PC-3 (cell line): ENCODE results near the gene ELL2. TPM values are rescaled to one million over a fixed set of nuclear protein-coding genes. Genes with fewer than 3 reads are reported as not detected.

Source experiments
- ATAC-seq: fragments of 200-7000 bp; cut with Tn5 transposase; 2 replicates; pipeline ENCODE4 v1.9.1; 2020; ENCODE audit warnings: mild to moderate bottlenecking, moderate library complexity
- BruUV-seq: library from RNA; stranded (reverse); fragments of 400-500 nt; replicated peaks from 2 replicates; lab custom pipeline; 2021; lab: Mats Ljungman, UMichigan
- CTCF ChIA-PET: fragments of 300-600 bp; sonication (Branson Sonifier 250); formaldehyde crosslinking; loops from one replicate; lab custom pipeline; 2022; ENCODE audit warnings: antibody characterized with exemption; lab: Charles Lee
- POLR2A ChIA-PET: fragments of 300-600 bp; sonication (Branson Sonifier 250); formaldehyde crosslinking; loops from one replicate; lab custom pipeline; 2022; ENCODE audit warnings: antibody characterized with exemption; ENCODE audit not compliant: unreplicated experiment; lab: Charles Lee
- DNase-seq: peaks from one replicate; pipeline ENCODE4 v3.0.0-alpha.2; 2015
- H2AFZ ChIP-seq: fragments of 300-600 bp; sonication (generic); 2 replicates; pipeline ENCODE4 v1.6.0; 2016; ENCODE audit warnings: antibody characterized with exemption, low read length
- H3F3A ChIP-seq: fragments of 300-600 bp; sonication (generic); one replicate; pipeline ENCODE4 v1.6.0; 2017; ENCODE audit warnings: antibody characterized with exemption, low read length, control low read depth, mild to moderate bottlenecking; ENCODE audit not compliant: unreplicated experiment
- H3K27ac ChIP-seq: fragments of 300-600 bp; sonication (generic); 2 replicates; pipeline ENCODE4 v1.5.1; 2016; ENCODE audit warnings: mild to moderate bottlenecking, low read length
- H3K27me3 ChIP-seq: fragments of 300-600 bp; sonication (generic); 2 replicates; pipeline ENCODE4 v1.6.1; 2016; ENCODE audit warnings: low read length, mixed read lengths
- H3K36me3 ChIP-seq: fragments of 300-600 bp; sonication (generic); 2 replicates; pipeline ENCODE4 v1.6.1; 2016; ENCODE audit warnings: low read depth, mixed run types, low read length, mixed read lengths
- H3K4me1 ChIP-seq: fragments of 300-600 bp; sonication (generic); 2 replicates; pipeline ENCODE4 v1.5.1; 2016; ENCODE audit warnings: low read length; ENCODE audit not compliant: insufficient read depth
- H3K4me2 ChIP-seq: fragments of 300-600 bp; sonication (generic); 2 replicates; pipeline ENCODE4 v1.6.0; 2016; ENCODE audit warnings: low read length
- H3K4me3 ChIP-seq: fragments of 300-600 bp; sonication (generic); 2 replicates; pipeline ENCODE4 v1.5.1; 2016; ENCODE audit warnings: mild to moderate bottlenecking, low read length, mixed read lengths
- H3K79me2 ChIP-seq: fragments of 300-600 bp; sonication (generic); 2 replicates; pipeline ENCODE4 v1.6.1; 2017; ENCODE audit warnings: low read length, mixed read lengths
- H3K9ac ChIP-seq: fragments of 300-600 bp; sonication (generic); 2 replicates; pipeline ENCODE4 v1.6.0; 2016; ENCODE audit warnings: mild to moderate bottlenecking, low read length
- H3K9me2 ChIP-seq: fragments of 300-600 bp; sonication (generic); replicated peaks from 2 replicates; pipeline ENCODE4 v1.6.1; 2016; ENCODE audit warnings: mixed run types, low read length, mixed read lengths
- H3K9me3 ChIP-seq: fragments of 300-600 bp; sonication (generic); 2 replicates; pipeline ENCODE4 v1.6.1; 2016; ENCODE audit warnings: low read length, mixed read lengths
- H4K20me1 ChIP-seq: fragments of 300-600 bp; sonication (generic); 2 replicates; pipeline ENCODE4 v1.6.1; 2016; ENCODE audit warnings: low read length, mixed read lengths
- EZH2 ChIP-seq: fragments of 300-600 bp; sonication (generic); IDR thresholded peaks from one replicate; pipeline ENCODE4 v1.6.1; 2017; ENCODE audit warnings: antibody characterized with exemption, mild to moderate bottlenecking, low read length; ENCODE audit not compliant: unreplicated experiment
- EZH2phosphoT487 ChIP-seq: fragments of 300-600 bp; sonication (generic); IDR thresholded peaks from 2 replicates; pipeline ENCODE4 v1.6.1; 2018; ENCODE audit warnings: mild to moderate bottlenecking, antibody characterized with exemption, low read length, borderline replicate concordance
- intact Hi-C: fragments of 100-400 bp; cut with micrococcal nuclease; formaldehyde crosslinking; loops from 2 replicates; pipeline ENCODE4 v1.9.0; 2023
- total RNA-seq: library from RNA; depleted of rRNA; stranded (reverse); fragments of >200 nt; gene quantifications from 2 replicates; pipeline ENCODE4 v1.2.3, GENCODE V29; 2014
- TF ChIP-seq, protein P1 (sequence below): fragments of 300-600 bp; sonication (generic); conservative IDR thresholded peaks from 2 replicates; pipeline ENCODE4 v1.5.1; 2017; ENCODE audit warnings: antibody characterized with exemption, low read depth, mild to moderate bottlenecking, low read length

ELL2 gene
- total RNA-seq, 1 experiment from 2014 or later = 72.2 TPM

DNA sequence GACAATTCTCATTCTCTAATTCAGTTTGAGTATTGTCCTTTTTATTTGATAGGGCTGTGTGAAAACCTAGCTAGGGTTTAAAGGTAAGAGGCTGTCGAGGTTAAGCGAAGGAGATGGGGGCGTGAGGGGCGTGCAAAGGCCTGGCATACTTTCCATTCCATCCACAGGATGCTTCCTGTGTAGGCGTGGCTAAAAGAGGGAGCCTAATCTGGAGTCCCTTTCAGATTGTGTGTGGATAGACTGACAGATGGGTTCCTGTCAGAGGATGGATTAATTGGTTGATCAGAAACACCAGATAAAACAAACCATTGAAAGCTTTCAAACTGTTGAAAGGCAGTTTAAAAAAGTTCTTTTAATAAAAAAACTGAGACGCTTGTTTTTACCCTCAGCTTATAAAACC, 1.1 kb upstream of the ELL2 start:
- H3F3A ChIP-seq = peaks cover 8% of the 10 kb centered on the region
- ChIA-PET POLR2A (no interaction called here), CTCF (no interaction called here)
- peaks cover 33% of the 10 kb centered on the region for H4K20me1 ChIP-seq
- BruUV-seq = no TSS peak
- TF ChIP-seq, protein P1, sequence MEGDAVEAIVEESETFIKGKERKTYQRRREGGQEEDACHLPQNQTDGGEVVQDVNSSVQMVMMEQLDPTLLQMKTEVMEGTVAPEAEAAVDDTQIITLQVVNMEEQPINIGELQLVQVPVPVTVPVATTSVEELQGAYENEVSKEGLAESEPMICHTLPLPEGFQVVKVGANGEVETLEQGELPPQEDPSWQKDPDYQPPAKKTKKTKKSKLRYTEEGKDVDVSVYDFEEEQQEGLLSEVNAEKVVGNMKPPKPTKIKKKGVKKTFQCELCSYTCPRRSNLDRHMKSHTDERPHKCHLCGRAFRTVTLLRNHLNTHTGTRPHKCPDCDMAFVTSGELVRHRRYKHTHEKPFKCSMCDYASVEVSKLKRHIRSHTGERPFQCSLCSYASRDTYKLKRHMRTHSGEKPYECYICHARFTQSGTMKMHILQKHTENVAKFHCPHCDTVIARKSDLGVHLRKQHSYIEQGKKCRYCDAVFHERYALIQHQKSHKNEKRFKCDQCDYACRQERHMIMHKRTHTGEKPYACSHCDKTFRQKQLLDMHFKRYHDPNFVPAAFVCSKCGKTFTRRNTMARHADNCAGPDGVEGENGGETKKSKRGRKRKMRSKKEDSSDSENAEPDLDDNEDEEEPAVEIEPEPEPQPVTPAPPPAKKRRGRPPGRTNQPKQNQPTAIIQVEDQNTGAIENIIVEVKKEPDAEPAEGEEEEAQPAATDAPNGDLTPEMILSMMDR = no peak
- TF ChIP-seq EZH2phosphoT487 (no peak), EZH2 (no peak)
- peaks cover 63% of the 10 kb centered on the region for H3K4me1 ChIP-seq
- peak overlapping the region; percentile 92; the same call in 1 of the 2 replicates for H3K9ac ChIP-seq
- no peaks in the 10 kb centered on the region for H3K9me3 ChIP-seq
- H3K79me2 ChIP-seq = peaks cover 46% of the 10 kb centered on the region
- H3K4me2 ChIP-seq = peak overlapping the region; percentile 77
- H3K27me3 ChIP-seq = no peaks in the 10 kb centered on the region
- intact Hi-C loops = loop anchor here (2.0 to 5.0 kb wide), 2 partner anchors 64 to 360 kb away; no protein-coding TSS in a partner anchor
- ATAC-seq (no peak), DNase-seq (no peak)
- no peaks in the 10 kb centered on the region for H3K9me2 ChIP-seq
- no peak overlapping the region for H3K4me3 ChIP-seq
- peak overlapping the region; percentile 82 for H3K27ac ChIP-seq
- H2AFZ ChIP-seq = peak overlapping the region; percentile 72; the same call in 1 of the 2 replicates
- peaks cover 5% of the 10 kb centered on the region for H3K36me3 ChIP-seq

DNA sequence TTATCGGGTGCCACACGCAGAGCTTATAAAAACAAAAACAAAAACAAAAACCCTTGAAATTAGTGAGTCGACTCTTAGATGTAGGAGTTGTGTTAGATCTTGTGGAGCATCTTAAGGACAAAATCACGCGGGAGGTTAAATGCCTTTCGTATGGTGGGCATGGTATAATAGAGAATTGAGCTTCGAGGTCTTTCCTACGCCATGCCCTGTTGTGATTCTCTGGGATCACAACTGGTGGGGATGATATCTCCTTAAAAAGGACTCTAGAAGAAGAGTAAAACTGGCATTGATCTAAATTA, 773 bp upstream of the ELL2 start:
- TF ChIP-seq, protein P1 = no peak
- no peak for TF ChIP-seq EZH2phosphoT487
- no peak for TF ChIP-seq EZH2
- peak overlapping the region; percentile 99 for H3K4me3 ChIP-seq

More for the DNA sequence above, 773 bp upstream of the ELL2 start:
- H2AFZ ChIP-seq = peak overlapping the region; percentile 72
- peaks cover 67% of the 10 kb centered on the region for H3K4me1 ChIP-seq
- peak overlapping the region; percentile 82 for H3K27ac ChIP-seq
- H3K9me2 ChIP-seq = no peaks in the 10 kb centered on the region
- peaks cover 36% of the 10 kb centered on the region for H4K20me1 ChIP-seq
- CTCF ChIA-PET = no interaction called here
- H3K9me3 ChIP-seq = no peaks in the 10 kb centered on the region
- H3K27me3 ChIP-seq = no peaks in the 10 kb centered on the region
- H3F3A ChIP-seq = peaks cover 8% of the 10 kb centered on the region
- H3K79me2 ChIP-seq = peaks cover 49% of the 10 kb centered on the region
- TSS peak; percentile 54 for BruUV-seq
- DNase-seq (no peak), ATAC-seq (no peak)
- POLR2A ChIA-PET = no interaction called here
- peak overlapping the region; percentile 92 for H3K9ac ChIP-seq
- intact Hi-C loops = loop anchor here (2.0 to 5.0 kb wide), 2 partner anchors 64 to 360 kb away; no protein-coding TSS in a partner anchor
- H3K36me3 ChIP-seq = peaks cover 5% of the 10 kb centered on the region
- H3K4me2 ChIP-seq = peak overlapping the region; percentile 77
